Stimulated activated CD8-positive, alpha-beta memory T cell treated with anti-CD3 and anti-CD28 coated beads, Interleukin-7, amount 100 ng/mL, for 1 hour (primary cell): ENCODE measurements around the gene CORO6.

ENCODE experiments used
- DNase-seq, 2 donors: peaks; one replicate each; pipeline ENCODE4 v3.0.0-alpha.2; 2020; ENCODE audit warnings: low read depth in 2 of 2

Gene CORO6

GRCh38 chr17:29633886-29634285 lies 11.2 kb upstream of the CORO6 start:
- no peak for DNase-seq

- DNase-seq, result no peak
These were observed 8.0 kb upstream of the CORO6 start for GRCh38 chr17:29630630-29631193.

GRCh38 chr17:29629839-29630238 lies 7.1 kb upstream of the CORO6 start:
- no peak for DNase-seq

- DNase-seq, result no peak
These were observed 5.9 kb upstream of the CORO6 start for GRCh38 chr17:29628644-29629043.

GRCh38 chr17:29627951-29628350 lies 5.2 kb upstream of the CORO6 start:
- DNase-seq, result no peak

GRCh38 chr17:29625037-29625750 lies 2.5 kb upstream of the CORO6 start:
- no peak for DNase-seq

GRCh38 chr17:29624586-29624985 lies 1.9 kb upstream of the CORO6 start:
- DNase-seq, result no peak

- DNase-seq, result no peak
These were observed 553 bp upstream of the CORO6 start for GRCh38 chr17:29623283-29623647.

- DNase-seq, result no peak
These were observed 939 bp downstream of the CORO6 start for GRCh38 chr17:29621751-29622194.

- DNase-seq, result no peak
These were observed 1.8 kb downstream of the CORO6 start for GRCh38 chr17:29620779-29621500.

GRCh38 chr17:29620271-29620670 lies 2.4 kb downstream of the CORO6 start:
- no peak for DNase-seq

- DNase-seq, result no peak
These were observed 3.5 kb downstream of the CORO6 start for GRCh38 chr17:29619251-29619650.

GRCh38 chr17:29618272-29619065 lies 4.2 kb downstream of the CORO6 start:
- no peak for DNase-seq

GRCh38 chr17:29617481-29618271 lies 5.0 kb downstream of the CORO6 start:
- peak; percentile 76 for DNase-seq

GRCh38 chr17:29617125-29617480 lies 5.6 kb downstream of the CORO6 start:
- peak; percentile 63 to 80 for DNase-seq

GRCh38 chr17:29616300-29617048 lies 6.2 kb downstream of the CORO6 start:
- no peak for DNase-seq

- DNase-seq, result peak; percentile 64 to 71
These were observed 7.0 kb downstream of the CORO6 start for GRCh38 chr17:29615492-29616299.

- DNase-seq, result no peak
These were observed 7.7 kb downstream of the CORO6 start for GRCh38 chr17:29615048-29615385.

- DNase-seq, result no peak
These were observed 8.2 kb downstream of the CORO6 start for GRCh38 chr17:29614349-29615047.
